K562 (cell line): Measurements from ENCODE around the gene CFL1.
"Not testable (repeated sequence)": the region's sequence is repeated elsewhere in the genome, so short reads cannot be mapped to it uniquely, and the experiment has no call there.

Source experiments
- RBM39 ChIP-seq: fragments of 200-400 bp; formaldehyde crosslinking; optimal IDR thresholded peaks from 2 replicates; pipeline ENCODE3; 2018; ENCODE audit warnings: low read depth, low read length
- TRIM28 ChIP-seq: fragments of 450-650 bp; IDR thresholded peaks from 2 replicates; pipeline ENCODE4 v1.6.1; 2017

DNA sequence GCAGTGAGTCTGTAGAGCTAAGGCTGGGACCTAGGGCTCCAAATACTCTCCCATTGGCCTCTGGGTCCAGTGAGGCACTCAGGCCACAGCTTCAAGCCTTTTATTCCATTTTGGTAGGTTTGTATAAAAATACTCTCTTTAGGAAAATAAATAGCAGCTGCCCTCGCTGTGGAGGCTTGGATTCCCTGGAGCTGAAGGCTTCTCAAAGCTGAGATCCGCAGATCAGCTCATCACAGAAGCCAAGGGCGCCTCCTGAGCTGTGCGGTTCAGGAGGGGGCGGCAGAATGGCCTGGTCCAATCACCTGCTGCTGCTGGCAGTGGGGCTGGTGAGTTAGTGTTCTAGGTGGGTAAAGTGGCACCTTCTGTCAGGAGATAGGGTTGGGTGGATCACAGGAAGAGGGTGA is 34.2 kb upstream of the CFL1 start:
- TF ChIP-seq TRIM28, RBM39: not testable (repeated sequence)
